HCT116 (cell line): ENCODE results near the gene ARHGAP45. TPM values are rescaled to one million over a fixed set of nuclear protein-coding genes. Genes with fewer than 3 reads are reported as not detected.

Source experiments
- ATAC-seq: fragments of 200-7000 bp; cut with Tn5 transposase; 2 replicates; pipeline ENCODE4 v1.9.1; 2020; ENCODE audit warnings: mild to moderate bottlenecking, moderate library complexity
- BruUV-seq: library from RNA; stranded (reverse); fragments of 400-500 nt; replicated peaks from 2 replicates; lab custom pipeline; 2021; lab: Mats Ljungman, UMichigan
- CTCF ChIA-PET: fragments of 300-600 bp; sonication (Branson Sonifier 250); formaldehyde crosslinking; loops from one replicate; lab custom pipeline; 2021; ENCODE audit warnings: antibody characterized with exemption; lab: Charles Lee
- POLR2A ChIA-PET: fragments of 300-600, 350-600 bp; sonication (Branson Sonifier 250); formaldehyde crosslinking; loops from one replicate; lab custom pipeline; 2021; ENCODE audit warnings: antibody characterized with exemption; lab: Charles Lee
- RAD21 ChIA-PET, 2 experiments: fragments of 300-600 bp; sonication (Branson Sonifier 250); formaldehyde crosslinking; loops; one replicate each; lab custom pipeline; 2023; ENCODE audit warnings: low total read pairs in 2 of 2; ENCODE audit not compliant: uncharacterized antibody in 2 of 2, unreplicated experiment in 2 of 2, low non-redundant PET in 1 of 2; lab: Charles Lee
- DNase-seq: peaks from one replicate; pipeline ENCODE4 v3.0.0-alpha.2; 2010; ENCODE audit warnings: low read depth, low spot score
- H2AFZ ChIP-seq: fragments of 200-600 bp; shearing (Covaris generic), sonication (generic); 2 replicates; pipeline ENCODE4 v1.6.1; 2017; ENCODE audit warnings: low read depth, mixed run types, mixed read lengths, antibody characterized with exemption, low read length; ENCODE audit not compliant: poor library complexity, severe bottlenecking
- H3K27ac ChIP-seq: 2 replicates; pipeline ENCODE4 v1.5.1; 2012; ENCODE audit warnings: low read depth, low read length
- H3K27me3 ChIP-seq: fragments of 200-600 bp; sonication (generic); 2 replicates; pipeline ENCODE4 v1.6.1; 2016; ENCODE audit warnings: mixed run types, low read length, mixed read lengths; ENCODE audit not compliant: insufficient read depth
- H3K36me3 ChIP-seq, 2 experiments: fragments of 200-500 bp in 1 of 2; fragments of 200-600 bp in 1 of 2; sonication (Bioruptor generic) in 1 of 2; sonication (generic) in 1 of 2; 2 replicates each; pipeline versions ENCODE4 v1.5.1 to v1.6.1; 2014 to 2016; ENCODE audit warnings: low read length in 2 of 2, inconsistent platforms in 1 of 2, mixed read lengths in 1 of 2, mixed run types in 1 of 2; ENCODE audit not compliant: insufficient read depth in 2 of 2, control insufficient read depth in 1 of 2
- H3K4me1 ChIP-seq, 2 experiments: fragments of 200-600 bp in 1 of 2; sonication (generic) in 1 of 2; 2 replicates each; pipeline versions ENCODE4 v1.5.1 to v1.6.1; 2012 to 2017; ENCODE audit warnings: low read length in 2 of 2, inconsistent platforms in 1 of 2, mild to moderate bottlenecking in 1 of 2, mixed read lengths in 1 of 2, mixed run types in 1 of 2, moderate library complexity in 1 of 2; ENCODE audit not compliant: insufficient read depth in 2 of 2, control insufficient read depth in 1 of 2
- H3K4me2 ChIP-seq: fragments of 200-600 bp; sonication (generic); 2 replicates; pipeline ENCODE4 v1.6.1; 2017; ENCODE audit warnings: mixed run types, low read length, mixed read lengths
- H3K4me3 ChIP-seq, 2 experiments: fragments of 200-600 bp in 1 of 2; sonication (generic) in 1 of 2; replicated peaks in 1 of 2; 2 replicates each; pipeline ENCODE4 v1.5.1; 2011 to 2016; ENCODE audit warnings: low read length in 2 of 2, control low read depth in 1 of 2, low read depth in 1 of 2, mild to moderate bottlenecking in 1 of 2, mixed read lengths in 1 of 2, mixed run types in 1 of 2
- H3K79me2 ChIP-seq: fragments of 200-600 bp; sonication (generic); 2 replicates; pipeline ENCODE4 v1.6.1; 2017; ENCODE audit warnings: mild to moderate bottlenecking, mixed run types, low read length, moderate library complexity, mixed read lengths; ENCODE audit not compliant: insufficient read depth
- H3K9ac ChIP-seq: fragments of 200-600 bp; sonication (generic); 2 replicates; pipeline ENCODE4 v1.6.1; 2016; ENCODE audit warnings: low read length, mixed read lengths
- H3K9me2 ChIP-seq: fragments of 200-600 bp; sonication (generic), shearing (Covaris generic); 2 replicates; pipeline ENCODE4 v1.6.1; 2017; ENCODE audit warnings: mixed run types, mild to moderate bottlenecking, moderate library complexity; ENCODE audit not compliant: insufficient read depth
- H3K9me3 ChIP-seq, 2 experiments: fragments of 200-500 bp in 1 of 2; fragments of 200-600 bp in 1 of 2; sonication (Bioruptor generic) in 1 of 2; sonication (generic) in 1 of 2; 2 replicates each; pipeline ENCODE4 v1.6.1; 2014 to 2017; ENCODE audit warnings: low read length in 2 of 2, mixed read lengths in 2 of 2, inconsistent platforms in 1 of 2, low read depth in 1 of 2, mild to moderate bottlenecking in 1 of 2, mixed run types in 1 of 2, moderate library complexity in 1 of 2; ENCODE audit not compliant: control insufficient read depth in 1 of 2, insufficient read depth in 1 of 2
- H4K20me1 ChIP-seq: fragments of 200-600 bp; sonication (generic), shearing (Covaris generic); 2 replicates; pipeline ENCODE4 v1.6.1; 2017; ENCODE audit warnings: mixed run types, mild to moderate bottlenecking, moderate library complexity; ENCODE audit not compliant: insufficient read depth
- CBX3 ChIP-seq: IDR thresholded peaks from 2 replicates; pipeline ENCODE4 v1.6.1; 2012; ENCODE audit warnings: low read depth
- CEBPB ChIP-seq: IDR thresholded peaks from 2 replicates; pipeline ENCODE4 v1.6.1; 2012; ENCODE audit warnings: low read depth
- CTCF ChIP-seq, 3 experiments: fragments of 200-600 bp in 1 of 3; sonication (generic) in 1 of 3; IDR thresholded peaks in 2 of 3; conservative IDR thresholded peaks in 1 of 3; 2 replicates each; pipeline ENCODE4 v1.5.1; 2012 to 2017; ENCODE audit warnings: low read depth in 2 of 3, low read length in 2 of 3, antibody characterized with exemption in 1 of 3, borderline replicate concordance in 1 of 3, control low read depth in 1 of 3, mild to moderate bottlenecking in 1 of 3, mixed read lengths in 1 of 3, mixed run types in 1 of 3, moderate library complexity in 1 of 3; ENCODE audit not compliant: insufficient read depth in 1 of 3
- EGR1 ChIP-seq: IDR thresholded peaks from 2 replicates; pipeline ENCODE4 v1.6.1; 2012; ENCODE audit warnings: low read depth
- EZH2 ChIP-seq: fragments of 200-600 bp; sonication (generic); IDR thresholded peaks from 2 replicates; pipeline ENCODE4 v1.6.1; 2017; ENCODE audit warnings: antibody characterized with exemption, mixed run types
- EZH2phosphoT487 ChIP-seq: fragments of 200-600 bp; IDR thresholded peaks from 2 replicates; pipeline ENCODE4 v1.6.1; 2018; ENCODE audit warnings: antibody characterized with exemption, borderline replicate concordance
- FOSL1 ChIP-seq: IDR thresholded peaks from 2 replicates; pipeline ENCODE4 v1.6.1; 2012; ENCODE audit warnings: low read depth
- POLR2A ChIP-seq: IDR thresholded peaks from 2 replicates; pipeline ENCODE4 v1.7.0; 2011; ENCODE audit warnings: borderline replicate concordance; ENCODE audit not compliant: insufficient read depth, insufficient read length; ENCODE audit errors: extremely low read depth
- RAD21 ChIP-seq: IDR thresholded peaks from 2 replicates; pipeline ENCODE4 v1.6.1; 2012; ENCODE audit warnings: low read depth, mild to moderate bottlenecking
- SIN3A ChIP-seq: IDR thresholded peaks from 2 replicates; pipeline ENCODE4 v1.6.1; 2012; ENCODE audit warnings: low read depth
- SP1 ChIP-seq: IDR thresholded peaks from 2 replicates; pipeline ENCODE4 v1.6.1; 2012; ENCODE audit warnings: low read depth
- TCF7L2 ChIP-seq: IDR thresholded peaks from 2 replicates; pipeline ENCODE4 v1.7.0; 2011; ENCODE audit warnings: borderline replicate concordance, inconsistent platforms; ENCODE audit not compliant: insufficient read depth, insufficient read length; ENCODE audit errors: extremely low read depth
- YY1 ChIP-seq: IDR thresholded peaks from 2 replicates; pipeline ENCODE4 v1.6.1; 2011; ENCODE audit warnings: low read length, low read depth, moderate library complexity, mild to moderate bottlenecking; ENCODE audit not compliant: insufficient replicate concordance; ENCODE audit errors: extremely low read depth
- ZBTB33 ChIP-seq: IDR thresholded peaks from 2 replicates; pipeline ENCODE4 v1.6.1; 2011; ENCODE audit warnings: mild to moderate bottlenecking, low read length, moderate library complexity; ENCODE audit not compliant: insufficient replicate concordance; ENCODE audit errors: extremely low read depth
- ZFX ChIP-seq: fragments of 450-650 bp; IDR thresholded peaks from 2 replicates; pipeline ENCODE4 v1.6.1; 2017
- intact Hi-C: fragments of 100-400 bp; cut with micrococcal nuclease; formaldehyde crosslinking; loops from 2 replicates; pipeline ENCODE4 v1.10.0; 2022
- total RNA-seq: library from RNA; stranded (reverse); gene quantifications from one replicate; pipeline ENCODE4 v1.2.1, GENCODE V29; 2021; ENCODE audit not compliant: unreplicated experiment
- TF ChIP-seq, protein P1 (sequence below): IDR thresholded peaks from 2 replicates; pipeline ENCODE4 v1.6.1; 2012; ENCODE audit warnings: low read depth
- TF ChIP-seq, protein P2 (sequence below): IDR thresholded peaks from 2 replicates; pipeline ENCODE4 v1.6.1; 2012

The ARHGAP45 gene
- total RNA-seq, 1 experiment from 2014 or later = 30.4 TPM

DNA sequence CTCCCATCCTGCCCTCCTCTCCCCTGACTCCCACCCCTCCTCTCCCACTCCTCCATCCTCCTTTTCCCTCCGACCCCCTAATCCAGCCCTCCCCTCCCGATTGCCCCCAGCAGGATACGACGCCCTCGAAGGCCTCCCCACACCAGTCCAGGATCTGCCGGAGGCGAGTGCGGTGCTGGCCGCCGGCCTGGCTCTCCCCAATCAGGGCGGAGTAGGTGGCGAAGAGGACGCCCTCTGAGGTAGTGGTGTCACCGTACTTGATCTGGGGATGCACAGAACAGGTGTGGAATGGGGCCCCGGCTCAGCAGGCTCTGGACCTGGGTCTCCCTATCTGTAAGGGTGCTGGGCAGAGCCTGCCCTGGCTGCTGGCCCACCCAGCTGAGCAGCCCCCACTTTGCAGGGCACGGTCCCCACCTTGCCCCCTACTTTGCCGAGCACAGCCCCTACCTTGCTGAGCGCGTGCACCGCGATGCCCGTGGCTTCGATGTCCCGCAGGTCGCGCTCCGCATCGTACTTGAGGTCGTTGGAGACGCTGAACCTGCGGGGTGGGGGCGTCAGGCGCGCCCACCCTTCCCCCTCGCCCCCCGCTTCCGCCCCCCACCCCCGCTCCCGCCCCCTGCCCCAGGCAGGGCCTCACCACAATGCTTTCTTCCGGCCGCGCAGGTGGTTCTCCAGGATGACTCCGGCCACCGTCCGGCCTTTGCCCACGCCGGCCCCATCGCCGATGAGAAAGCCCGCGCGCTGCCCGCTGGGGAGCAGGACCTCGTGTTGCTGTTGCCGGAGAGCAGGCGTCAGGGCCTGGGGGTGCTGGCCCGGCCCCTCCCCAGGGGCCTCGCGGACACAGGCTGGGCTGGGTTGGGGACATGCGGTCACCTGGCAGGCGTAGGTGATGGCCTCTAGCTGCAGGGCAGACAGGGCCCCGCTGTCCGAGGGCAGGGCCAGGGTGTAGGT lies 55.3 kb downstream of the ARHGAP45 start:
- peaks cover 0 to 8% of the 10 kb centered on the region in 2 experiments; a peak in 2 of 4 replicates for H3K4me1 ChIP-seq
- H2AFZ ChIP-seq = no peak overlapping the region
- ATAC-seq (no peak), DNase-seq (no peak)
- POLR2A ChIA-PET = interaction anchor here (0.5 to 1.4 kb wide), 2 partner anchors 12 to 17 kb away, joined by 4 read pairs; no protein-coding TSS in a partner anchor
- peaks cover 4% of the 10 kb centered on the region; the same call in 1 of the 2 replicates for H3K79me2 ChIP-seq
- H3K27me3 ChIP-seq = no peaks in the 10 kb centered on the region
- BruUV-seq = no TSS peak
- H3K4me2 ChIP-seq = no peak overlapping the region
- H4K20me1 ChIP-seq = no peaks in the 10 kb centered on the region
- intact Hi-C loops = no loop called here
- no peak overlapping the region for H3K9ac ChIP-seq
- H3K36me3 ChIP-seq = peaks cover 15 to 48% of the 10 kb centered on the region in 2 experiments; a peak in 3 of 4 replicates
- RAD21 ChIA-PET = interaction anchor here in 1 of 2 experiments (1.5 kb wide), 1 partner anchor 9 kb away, joined by 5 read pairs; no protein-coding TSS in a partner anchor
- no peak overlapping the region for H3K4me3 ChIP-seq
- CTCF ChIA-PET = interaction anchor here (0.5 to 1.5 kb wide), 2 partner anchors 9 to 17 kb away, joined by 3 to 5 read pairs; no protein-coding TSS in a partner anchor
- no peaks in the 10 kb centered on the region for H3K9me3 ChIP-seq
- H3K9me2 ChIP-seq = no peaks in the 10 kb centered on the region
- peak overlapping the region; percentile 35; the same call in 1 of the 2 replicates for H3K27ac ChIP-seq
- no peak for TF ChIP-seq EZH2phosphoT487
- TF ChIP-seq RAD21 = no peak
- TF ChIP-seq CTCF (IDR thresholded peaks at IDR 0.05 in 2 of 3, conservative IDR thresholded peaks at IDR 0.05 in 1 of 3; ENCODE audit: borderline replicate concordance in 1 of 3, insufficient read depth in 1 of 3, low read depth in 2 of 3, low read length in 2 of 3) = no peak
- TF ChIP-seq ZBTB33 = no peak
- TF ChIP-seq POLR2A = no peak
- no peak for TF ChIP-seq YY1
- no peak for TF ChIP-seq FOSL1
- TF ChIP-seq ZFX = no peak
- TF ChIP-seq SIN3A = no peak
- TF ChIP-seq EGR1 = no peak
- TF ChIP-seq, protein P1, sequence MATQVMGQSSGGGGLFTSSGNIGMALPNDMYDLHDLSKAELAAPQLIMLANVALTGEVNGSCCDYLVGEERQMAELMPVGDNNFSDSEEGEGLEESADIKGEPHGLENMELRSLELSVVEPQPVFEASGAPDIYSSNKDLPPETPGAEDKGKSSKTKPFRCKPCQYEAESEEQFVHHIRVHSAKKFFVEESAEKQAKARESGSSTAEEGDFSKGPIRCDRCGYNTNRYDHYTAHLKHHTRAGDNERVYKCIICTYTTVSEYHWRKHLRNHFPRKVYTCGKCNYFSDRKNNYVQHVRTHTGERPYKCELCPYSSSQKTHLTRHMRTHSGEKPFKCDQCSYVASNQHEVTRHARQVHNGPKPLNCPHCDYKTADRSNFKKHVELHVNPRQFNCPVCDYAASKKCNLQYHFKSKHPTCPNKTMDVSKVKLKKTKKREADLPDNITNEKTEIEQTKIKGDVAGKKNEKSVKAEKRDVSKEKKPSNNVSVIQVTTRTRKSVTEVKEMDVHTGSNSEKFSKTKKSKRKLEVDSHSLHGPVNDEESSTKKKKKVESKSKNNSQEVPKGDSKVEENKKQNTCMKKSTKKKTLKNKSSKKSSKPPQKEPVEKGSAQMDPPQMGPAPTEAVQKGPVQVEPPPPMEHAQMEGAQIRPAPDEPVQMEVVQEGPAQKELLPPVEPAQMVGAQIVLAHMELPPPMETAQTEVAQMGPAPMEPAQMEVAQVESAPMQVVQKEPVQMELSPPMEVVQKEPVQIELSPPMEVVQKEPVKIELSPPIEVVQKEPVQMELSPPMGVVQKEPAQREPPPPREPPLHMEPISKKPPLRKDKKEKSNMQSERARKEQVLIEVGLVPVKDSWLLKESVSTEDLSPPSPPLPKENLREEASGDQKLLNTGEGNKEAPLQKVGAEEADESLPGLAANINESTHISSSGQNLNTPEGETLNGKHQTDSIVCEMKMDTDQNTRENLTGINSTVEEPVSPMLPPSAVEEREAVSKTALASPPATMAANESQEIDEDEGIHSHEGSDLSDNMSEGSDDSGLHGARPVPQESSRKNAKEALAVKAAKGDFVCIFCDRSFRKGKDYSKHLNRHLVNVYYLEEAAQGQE = no peak
- no peak for TF ChIP-seq CEBPB
- no peak for TF ChIP-seq TCF7L2
- no peak for TF ChIP-seq EZH2
- TF ChIP-seq, protein P2, sequence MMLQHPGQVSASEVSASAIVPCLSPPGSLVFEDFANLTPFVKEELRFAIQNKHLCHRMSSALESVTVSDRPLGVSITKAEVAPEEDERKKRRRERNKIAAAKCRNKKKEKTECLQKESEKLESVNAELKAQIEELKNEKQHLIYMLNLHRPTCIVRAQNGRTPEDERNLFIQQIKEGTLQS = no peak
- no peak for TF ChIP-seq SP1
- TF ChIP-seq CBX3 = no peak
